Omental fat pad (tissue), 4 donors: ENCODE measurements around the gene CTDSPL. TPM values are rescaled to one million over a fixed set of nuclear protein-coding genes. Genes with fewer than 3 reads are reported as not detected.

Experiments
- ATAC-seq: fragments of 150-250 bp; one replicate; pipeline ENCODE4 v1.9.1; 2016; ENCODE audit warnings: mild to moderate bottlenecking, moderate library complexity; ENCODE audit not compliant: low FRiP score
- DNase-seq: peaks from one replicate; pipeline ENCODE4 v3.0.0-alpha.2; 2019; ENCODE audit warnings: low spot score
- total RNA-seq, 4 donors: library from RNA; depleted of rRNA; stranded (reverse); fragments of >200 nt; gene quantifications; one replicate each; pipeline ENCODE4 v1.1.0, GENCODE V29; 2016
- TF ChIP-seq, protein P1 (sequence below), 3 donors: fragments of 450-650 bp; IDR thresholded peaks; one replicate each; pipeline ENCODE4 v1.5.1; 2016 to 2017; ENCODE audit warnings: antibody characterized with exemption in 3 of 3, mild to moderate bottlenecking in 3 of 3, moderate library complexity in 2 of 3

The CTDSPL gene
- total RNA-seq, 4 donors from 2014 or later: 23.9 to 41.8 (median 33.2) TPM

- ATAC-seq (no peak), DNase-seq (no peak)
- TF ChIP-seq, protein P1, sequence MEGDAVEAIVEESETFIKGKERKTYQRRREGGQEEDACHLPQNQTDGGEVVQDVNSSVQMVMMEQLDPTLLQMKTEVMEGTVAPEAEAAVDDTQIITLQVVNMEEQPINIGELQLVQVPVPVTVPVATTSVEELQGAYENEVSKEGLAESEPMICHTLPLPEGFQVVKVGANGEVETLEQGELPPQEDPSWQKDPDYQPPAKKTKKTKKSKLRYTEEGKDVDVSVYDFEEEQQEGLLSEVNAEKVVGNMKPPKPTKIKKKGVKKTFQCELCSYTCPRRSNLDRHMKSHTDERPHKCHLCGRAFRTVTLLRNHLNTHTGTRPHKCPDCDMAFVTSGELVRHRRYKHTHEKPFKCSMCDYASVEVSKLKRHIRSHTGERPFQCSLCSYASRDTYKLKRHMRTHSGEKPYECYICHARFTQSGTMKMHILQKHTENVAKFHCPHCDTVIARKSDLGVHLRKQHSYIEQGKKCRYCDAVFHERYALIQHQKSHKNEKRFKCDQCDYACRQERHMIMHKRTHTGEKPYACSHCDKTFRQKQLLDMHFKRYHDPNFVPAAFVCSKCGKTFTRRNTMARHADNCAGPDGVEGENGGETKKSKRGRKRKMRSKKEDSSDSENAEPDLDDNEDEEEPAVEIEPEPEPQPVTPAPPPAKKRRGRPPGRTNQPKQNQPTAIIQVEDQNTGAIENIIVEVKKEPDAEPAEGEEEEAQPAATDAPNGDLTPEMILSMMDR (IDR thresholded peaks at IDR 0.05): no peak
Observed at GRCh38 chr3:37990527-37990926, 128.8 kb downstream of the CTDSPL start, which contains the start of gene VILL. VILL (plus strand) TSS chr3:37990786; CDS start chr3:37993673, 2,887 bp downstream.

DNA sequence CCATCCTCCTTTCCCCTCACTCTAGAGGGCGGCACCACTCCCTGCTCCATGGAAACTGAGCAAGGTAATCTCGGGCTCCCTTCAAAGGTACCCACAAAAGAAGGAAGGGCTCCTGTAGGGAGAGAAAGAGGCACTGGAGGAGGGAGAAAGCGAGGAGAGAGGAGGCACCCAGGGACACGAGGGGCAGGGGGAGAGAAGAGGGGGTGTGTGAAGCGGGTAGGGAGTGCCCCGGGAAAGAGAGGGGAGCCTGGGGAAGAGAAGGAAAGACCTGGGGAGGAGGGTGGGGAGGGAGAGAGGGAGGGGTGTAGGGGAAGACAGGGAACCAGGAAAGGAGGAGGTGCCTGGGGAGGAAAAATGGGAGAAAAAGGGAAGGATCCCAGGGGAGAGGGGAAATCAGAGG is 129.4 kb downstream of the CTDSPL start:
- no peak for ATAC-seq
- TF ChIP-seq, protein P1 (IDR thresholded peaks at IDR 0.05): no peak
- no peak for DNase-seq

- TF ChIP-seq, protein P1 (IDR thresholded peaks at IDR 0.05): no peak
- ATAC-seq (no peak), DNase-seq (no peak)
Observed at GRCh38 chr3:37991823-37992222, 130.1 kb downstream of the CTDSPL start.

DNA sequence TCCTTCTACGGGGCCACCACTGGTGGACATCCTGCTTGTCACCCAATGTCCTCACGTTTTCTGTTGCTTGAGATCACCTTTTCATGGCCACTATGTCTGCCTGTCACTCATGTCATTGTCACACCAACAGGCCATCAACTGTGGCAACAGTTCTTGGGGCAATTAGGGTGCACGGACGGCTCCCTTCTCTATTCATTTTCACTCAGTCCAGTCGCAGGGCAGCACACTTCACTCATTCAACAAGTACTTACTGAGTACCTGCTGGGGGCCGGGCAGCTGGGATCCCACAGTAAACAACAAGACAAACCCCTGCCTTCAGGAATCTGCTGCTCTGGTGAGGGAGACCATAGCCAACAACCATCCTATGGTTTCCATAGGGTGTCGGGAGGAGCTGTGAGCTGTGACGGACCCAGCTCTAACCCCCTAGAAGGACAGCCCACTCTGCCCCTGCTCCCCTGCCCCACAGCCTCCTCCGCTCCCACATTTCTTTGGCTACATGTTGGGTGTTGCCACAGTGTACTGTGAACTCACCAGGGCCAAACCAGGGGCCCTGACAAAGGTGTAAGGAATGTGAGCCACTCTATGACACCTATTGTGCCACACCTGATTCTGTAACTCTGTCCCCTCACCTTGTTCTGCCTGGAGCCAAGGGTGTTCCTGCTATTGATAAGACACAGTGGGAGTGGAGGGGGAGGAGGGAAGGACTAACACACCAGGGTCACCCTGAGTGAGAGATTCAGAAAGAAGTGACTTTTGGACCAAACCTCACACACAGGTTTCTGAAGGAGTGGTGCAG is 130.8 kb downstream of the CTDSPL start:
- TF ChIP-seq, protein P1 (IDR thresholded peaks at IDR 0.05): no peak
- DNase-seq: no peak

DNA sequence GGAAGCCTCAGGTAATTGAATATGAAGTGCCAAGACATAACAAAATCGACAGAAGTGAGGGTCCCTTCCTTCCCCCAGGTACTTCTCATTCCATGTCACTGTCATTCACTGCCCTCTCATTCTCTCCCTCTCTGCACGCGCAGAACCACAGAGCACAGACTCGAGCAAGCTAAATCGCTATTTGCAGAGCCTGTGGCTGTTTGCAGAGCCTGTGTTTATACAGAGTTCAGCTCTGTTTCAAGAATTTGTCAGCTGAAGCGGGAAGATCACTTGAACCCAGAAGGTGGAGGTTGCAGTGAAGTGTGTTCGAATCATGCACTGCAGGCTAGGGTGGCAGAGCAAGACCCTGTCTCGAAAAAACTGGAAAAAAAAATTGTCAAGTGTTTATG is 131.4 kb downstream of the CTDSPL start:
- TF ChIP-seq, protein P1 (IDR thresholded peaks at IDR 0.05): no peak
- DNase-seq: no peak
- no peak for ATAC-seq

More for the DNA sequence above, 130.8 kb downstream of the CTDSPL start:
- no peak for ATAC-seq

- DNase-seq: no peak
- ATAC-seq: no peak
- TF ChIP-seq, protein P1 (IDR thresholded peaks at IDR 0.05): no peak
Observed at GRCh38 chr3:37993460-37993819, 131.8 kb downstream of the CTDSPL start.
